ENCODE results near the gene TMEM176A.

- TF ChIP-seq POLR2A (IDR thresholded peaks at IDR 0.05) (no peak), CTCF (IDR thresholded peaks at IDR 0.05) (no peak), EP300 (IDR thresholded peaks at IDR 0.05) (no peak)
These were observed 45.9 kb downstream of the TMEM176A start for GRCh38 chr7:150846291-150847115.
